ENCODE data around the gene STPG2. TPM values are rescaled to one million over a fixed set of nuclear protein-coding genes. Genes with fewer than 3 reads are reported as not detected.

The STPG2 gene
- total and polyA plus RNA-seq, 4 donors = 0.10 to 1.6 (median 0.27) TPM

DNA sequence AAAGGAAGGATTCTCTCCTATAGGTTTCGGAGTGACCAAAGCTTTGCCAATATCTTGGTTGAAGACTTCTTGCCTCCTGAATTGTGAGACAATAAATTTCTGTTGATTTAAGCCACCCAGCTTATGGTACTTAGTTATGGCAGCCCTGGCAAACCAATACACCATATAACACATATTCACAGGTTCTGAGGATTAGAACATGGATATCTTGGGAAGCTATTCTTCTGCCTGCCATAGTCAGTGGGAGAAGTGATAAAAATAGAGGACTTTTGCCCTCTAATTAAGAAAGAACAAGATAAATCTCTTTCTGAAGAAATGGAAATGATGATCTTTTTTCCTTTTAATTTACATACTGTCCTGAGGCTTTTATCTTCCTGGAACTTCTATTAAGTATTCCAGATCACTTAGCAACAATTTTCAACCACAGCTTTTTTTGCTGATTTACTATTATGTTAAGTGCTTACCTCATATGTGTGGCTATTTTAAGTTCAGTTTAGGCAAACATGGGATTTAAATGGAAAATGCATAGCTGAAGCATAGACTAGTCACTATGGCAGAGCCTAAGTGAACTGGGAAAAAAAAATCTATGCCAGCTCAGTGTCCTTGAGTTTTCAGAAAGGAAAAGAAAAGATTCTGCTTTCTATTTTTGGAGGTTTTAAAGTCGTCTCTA lies 381.7 kb downstream of the STPG2 start:
- no peaks in the 10 kb centered on the region for H3K36me3 ChIP-seq (ENCODE audit: control insufficient read depth in 4 of 4, insufficient read depth in 4 of 4, low read length in 4 of 4)
- ATAC-seq (ENCODE audit: insufficient read depth, low FRiP score) = no peak
- WGBS, 2 donors = 67 to 71% methylated on average over 2 of the region's 2 CpGs
- no peaks in the 10 kb centered on the region for H3K27me3 ChIP-seq (ENCODE audit: control insufficient read depth in 3 of 3, insufficient read depth in 3 of 3, low read length in 2 of 3)
- TF ChIP-seq, protein P1, sequence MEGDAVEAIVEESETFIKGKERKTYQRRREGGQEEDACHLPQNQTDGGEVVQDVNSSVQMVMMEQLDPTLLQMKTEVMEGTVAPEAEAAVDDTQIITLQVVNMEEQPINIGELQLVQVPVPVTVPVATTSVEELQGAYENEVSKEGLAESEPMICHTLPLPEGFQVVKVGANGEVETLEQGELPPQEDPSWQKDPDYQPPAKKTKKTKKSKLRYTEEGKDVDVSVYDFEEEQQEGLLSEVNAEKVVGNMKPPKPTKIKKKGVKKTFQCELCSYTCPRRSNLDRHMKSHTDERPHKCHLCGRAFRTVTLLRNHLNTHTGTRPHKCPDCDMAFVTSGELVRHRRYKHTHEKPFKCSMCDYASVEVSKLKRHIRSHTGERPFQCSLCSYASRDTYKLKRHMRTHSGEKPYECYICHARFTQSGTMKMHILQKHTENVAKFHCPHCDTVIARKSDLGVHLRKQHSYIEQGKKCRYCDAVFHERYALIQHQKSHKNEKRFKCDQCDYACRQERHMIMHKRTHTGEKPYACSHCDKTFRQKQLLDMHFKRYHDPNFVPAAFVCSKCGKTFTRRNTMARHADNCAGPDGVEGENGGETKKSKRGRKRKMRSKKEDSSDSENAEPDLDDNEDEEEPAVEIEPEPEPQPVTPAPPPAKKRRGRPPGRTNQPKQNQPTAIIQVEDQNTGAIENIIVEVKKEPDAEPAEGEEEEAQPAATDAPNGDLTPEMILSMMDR (IDR thresholded peaks at IDR 0.05; ENCODE audit: control extremely low read depth, extremely low read depth) = no peak
- H3K27ac ChIP-seq (ENCODE audit: low read depth in 1 of 2, low read length in 1 of 2) = no peak overlapping the region
- H3K4me3 ChIP-seq = no peak overlapping the region
- H3K9me3 ChIP-seq (ENCODE audit: control insufficient read depth in 4 of 4, insufficient read depth in 3 of 4, low read length in 3 of 4) = no peaks in the 10 kb centered on the region
- DNase-seq = no peak
- H3K9ac ChIP-seq (ENCODE audit: insufficient read depth in 1 of 2, low read length in 2 of 2) = no peak overlapping the region
- no peaks in the 10 kb centered on the region for H3K4me1 ChIP-seq (ENCODE audit: control insufficient read depth in 5 of 5, insufficient read depth in 5 of 5, low read length in 5 of 5)

DNA sequence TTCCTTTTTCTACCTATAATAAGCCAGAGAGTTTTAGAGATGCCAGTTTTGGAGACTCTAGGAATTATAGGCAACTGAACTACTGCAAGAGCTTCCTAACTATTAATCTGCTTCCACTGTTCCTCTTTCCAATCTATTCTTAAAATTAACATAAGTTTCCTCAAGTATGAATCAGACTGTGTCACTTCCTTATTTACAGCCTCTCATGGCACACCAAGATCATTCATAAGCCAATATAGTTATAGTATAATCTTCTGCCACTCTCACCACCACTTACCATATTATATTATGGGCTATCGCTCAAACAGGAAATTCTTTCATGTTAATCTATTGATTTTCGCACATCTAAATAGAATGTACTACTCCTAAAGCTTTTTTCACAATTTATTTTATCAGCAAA lies 383.5 kb downstream of the STPG2 start:
- Histone ChIP-seq H3K9me3 (ENCODE audit: control insufficient read depth in 4 of 4, insufficient read depth in 3 of 4, low read length in 3 of 4) (no peaks in the 10 kb centered on the region), H3K27me3 (ENCODE audit: control insufficient read depth in 3 of 3, insufficient read depth in 3 of 3, low read length in 2 of 3) (no peaks in the 10 kb centered on the region), H3K9ac (ENCODE audit: insufficient read depth in 1 of 2, low read length in 2 of 2) (no peak overlapping the region), H3K27ac (ENCODE audit: low read depth in 1 of 2, low read length in 1 of 2) (no peak overlapping the region), H3K4me3 (no peak overlapping the region), H3K36me3 (ENCODE audit: control insufficient read depth in 4 of 4, insufficient read depth in 4 of 4, low read length in 4 of 4) (no peaks in the 10 kb centered on the region), H3K4me1 (ENCODE audit: control insufficient read depth in 5 of 5, insufficient read depth in 5 of 5, low read length in 5 of 5) (no peaks in the 10 kb centered on the region)
- ATAC-seq (ENCODE audit: insufficient read depth, low FRiP score) (no peak), DNase-seq (no peak)
- TF ChIP-seq, protein P1 (IDR thresholded peaks at IDR 0.05; ENCODE audit: control extremely low read depth, extremely low read depth) = no peak
- WGBS, 2 donors = 90 to 95% methylated on average over 2 of the region's 2 CpGs

DNA sequence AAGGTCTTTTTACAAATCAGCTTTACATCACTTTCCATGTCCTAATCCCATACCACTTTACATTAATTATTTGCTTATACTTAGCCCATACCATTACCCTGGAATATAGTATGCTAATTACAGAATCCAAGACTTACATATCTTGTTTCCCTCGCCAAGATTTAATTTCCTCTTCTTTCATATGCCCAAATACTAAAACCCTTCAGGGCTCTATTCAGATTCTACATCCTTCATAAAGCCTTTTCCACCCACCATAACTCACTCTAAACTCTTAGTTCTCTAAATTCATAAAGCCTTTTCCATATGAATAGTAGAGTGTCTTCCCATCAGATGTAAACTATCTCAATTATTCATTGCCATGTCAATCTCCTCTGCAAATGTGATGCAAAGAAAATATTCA lies 390.7 kb downstream of the STPG2 start:
- Histone ChIP-seq H3K9me3 (ENCODE audit: control insufficient read depth in 4 of 4, insufficient read depth in 3 of 4, low read length in 3 of 4) (peaks cover 0 to 7% (median 0%) of the 10 kb centered on the region in 4 donors), H3K9ac (ENCODE audit: insufficient read depth in 1 of 2, low read length in 2 of 2) (no peak overlapping the region), H3K4me1 (ENCODE audit: control insufficient read depth in 5 of 5, insufficient read depth in 5 of 5, low read length in 5 of 5) (no peaks in the 10 kb centered on the region), H3K4me3 (no peak overlapping the region), H3K36me3 (ENCODE audit: control insufficient read depth in 4 of 4, insufficient read depth in 4 of 4, low read length in 4 of 4) (no peaks in the 10 kb centered on the region), H3K27ac (ENCODE audit: low read depth in 1 of 2, low read length in 1 of 2) (no peak overlapping the region), H3K27me3 (ENCODE audit: control insufficient read depth in 3 of 3, insufficient read depth in 3 of 3, low read length in 2 of 3) (no peaks in the 10 kb centered on the region)
- ATAC-seq (ENCODE audit: insufficient read depth, low FRiP score) (no peak), DNase-seq (no peak)
- TF ChIP-seq, protein P1 (IDR thresholded peaks at IDR 0.05; ENCODE audit: control extremely low read depth, extremely low read depth) = no peak
- 78 to 80% methylated on average over 1 of the region's 1 CpG for WGBS, 2 donors

GRCh38 chr4:97747945-97748344 lies 395.3 kb downstream of the STPG2 start:
- Histone ChIP-seq H3K9ac (ENCODE audit: insufficient read depth in 1 of 2, low read length in 2 of 2) (no peak overlapping the region), H3K9me3 (ENCODE audit: control insufficient read depth in 4 of 4, insufficient read depth in 3 of 4, low read length in 3 of 4) (peaks cover 0 to 7% (median 0%) of the 10 kb centered on the region in 4 donors), H3K27ac (ENCODE audit: low read depth in 1 of 2, low read length in 1 of 2) (no peak overlapping the region), H3K27me3 (ENCODE audit: control insufficient read depth in 3 of 3, insufficient read depth in 3 of 3, low read length in 2 of 3) (no peaks in the 10 kb centered on the region), H3K4me3 (no peak overlapping the region), H3K36me3 (ENCODE audit: control insufficient read depth in 4 of 4, insufficient read depth in 4 of 4, low read length in 4 of 4) (no peaks in the 10 kb centered on the region), H3K4me1 (ENCODE audit: control insufficient read depth in 5 of 5, insufficient read depth in 5 of 5, low read length in 5 of 5) (no peaks in the 10 kb centered on the region)
- DNase-seq = no peak
- TF ChIP-seq, protein P1 (IDR thresholded peaks at IDR 0.05; ENCODE audit: control extremely low read depth, extremely low read depth) = no peak
- 78 to 81% methylated on average over 3 of the region's 3 CpGs for WGBS, 2 donors
- no peak for ATAC-seq (ENCODE audit: insufficient read depth, low FRiP score)
